DND-41 (cell line): ENCODE data around the gene UBR3.

Experiments
- ATAC-seq: fragments of 200-7000 bp; cut with Tn5 transposase; 3 replicates; pipeline ENCODE4 v1.9.1; 2021; ENCODE audit warnings: low read depth; ENCODE audit not compliant: insufficient read depth
- DNase-seq: peaks from one replicate; pipeline ENCODE4 v3.0.0-alpha.2; 2020
- H2AFZ ChIP-seq: 2 replicates; pipeline ENCODE4 v1.6.0; 2012; ENCODE audit warnings: low read depth, low read length
- H3K27ac ChIP-seq: 2 replicates; pipeline ENCODE4 v1.5.1; 2012; ENCODE audit warnings: low read length, inconsistent platforms
- H3K27me3 ChIP-seq: fragments of 200-600 bp; sonication (generic); 2 replicates; pipeline ENCODE4 v1.6.0; 2012; ENCODE audit warnings: low read length, mild to moderate bottlenecking, inconsistent platforms; ENCODE audit not compliant: insufficient read depth, poor library complexity
- H3K36me3 ChIP-seq: 2 replicates; pipeline ENCODE4 v1.5.1; 2012; ENCODE audit warnings: low read length, inconsistent platforms; ENCODE audit not compliant: insufficient read depth
- H3K4me1 ChIP-seq: 2 replicates; pipeline ENCODE4 v1.5.1; 2012; ENCODE audit warnings: mild to moderate bottlenecking, low read length; ENCODE audit not compliant: insufficient read depth
- H3K4me2 ChIP-seq: 2 replicates; pipeline ENCODE4 v1.6.0; 2012; ENCODE audit warnings: mild to moderate bottlenecking, moderate library complexity, low read length, inconsistent platforms; ENCODE audit not compliant: insufficient read depth
- H3K4me3 ChIP-seq, 2 experiments: fragments of 200-600 bp in 1 of 2; shearing (Covaris generic) in 1 of 2; 2 replicates each; pipeline ENCODE4 v1.5.1; 2012 to 2016; ENCODE audit warnings: inconsistent platforms in 2 of 2, low read length in 2 of 2, mild to moderate bottlenecking in 2 of 2, low read depth in 1 of 2, moderate library complexity in 1 of 2
- H3K79me2 ChIP-seq: 2 replicates; pipeline ENCODE4 v1.6.0; 2012; ENCODE audit warnings: low read length, inconsistent platforms; ENCODE audit not compliant: insufficient read depth
- H3K9ac ChIP-seq: 2 replicates; pipeline ENCODE4 v1.6.0; 2012; ENCODE audit warnings: low read depth, mild to moderate bottlenecking, inconsistent platforms, low read length, moderate library complexity
- H3K9me3 ChIP-seq: 2 replicates; pipeline ENCODE4 v1.5.1; 2012; ENCODE audit warnings: low read length, moderate library complexity, mild to moderate bottlenecking, inconsistent platforms; ENCODE audit not compliant: insufficient read depth, severe bottlenecking
- H4K20me1 ChIP-seq: 2 replicates; pipeline ENCODE4 v1.6.0; 2012; ENCODE audit warnings: low read length; ENCODE audit not compliant: insufficient read depth
- EZH2 ChIP-seq: IDR thresholded peaks from 3 replicates; pipeline ENCODE4 v1.6.1; 2012; ENCODE audit warnings: borderline replicate concordance, low read depth, mild to moderate bottlenecking, moderate library complexity, low read length, inconsistent platforms; ENCODE audit not compliant: severe bottlenecking
- TF ChIP-seq, protein P1 (sequence below): IDR thresholded peaks from 2 replicates; pipeline ENCODE4 v1.5.1; 2012; ENCODE audit warnings: borderline replicate concordance, low read length, moderate library complexity, mild to moderate bottlenecking; ENCODE audit not compliant: poor library complexity, severe bottlenecking; ENCODE audit errors: extremely low read depth

Gene UBR3

DNA sequence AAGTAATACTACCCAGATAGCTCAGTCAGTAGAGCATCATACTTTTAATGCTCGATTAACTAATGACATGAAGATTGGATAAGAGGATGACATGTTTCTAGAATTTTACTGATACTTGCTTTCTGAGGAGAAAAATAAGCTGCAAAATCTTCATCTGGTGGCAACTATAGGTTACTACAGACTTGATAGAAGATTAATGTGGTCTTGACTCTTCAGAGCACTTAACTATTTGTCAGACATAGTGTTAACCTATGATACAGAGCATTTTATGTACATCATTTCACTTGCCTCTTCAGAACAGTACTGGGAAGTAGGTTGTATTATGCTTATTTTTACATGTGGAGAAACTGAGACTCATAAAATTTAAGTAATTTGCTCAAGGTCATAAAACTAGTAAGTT lies 83.9 kb downstream of the UBR3 start:
- Histone ChIP-seq H3K79me2 (no peaks in the 10 kb centered on the region), H3K9me3 (no peaks in the 10 kb centered on the region), H3K4me3 (no peak overlapping the region), H3K9ac (no peak overlapping the region), H3K36me3 (peaks cover 7% of the 10 kb centered on the region; the same call in 1 of the 2 replicates), H2AFZ (no peak overlapping the region), H4K20me1 (no peaks in the 10 kb centered on the region), H3K27me3 (no peaks in the 10 kb centered on the region), H3K4me2 (no peak overlapping the region), H3K27ac (no peak overlapping the region), H3K4me1 (no peaks in the 10 kb centered on the region)
- DNase-seq (no peak), ATAC-seq (no peak)
- TF ChIP-seq, protein P1, sequence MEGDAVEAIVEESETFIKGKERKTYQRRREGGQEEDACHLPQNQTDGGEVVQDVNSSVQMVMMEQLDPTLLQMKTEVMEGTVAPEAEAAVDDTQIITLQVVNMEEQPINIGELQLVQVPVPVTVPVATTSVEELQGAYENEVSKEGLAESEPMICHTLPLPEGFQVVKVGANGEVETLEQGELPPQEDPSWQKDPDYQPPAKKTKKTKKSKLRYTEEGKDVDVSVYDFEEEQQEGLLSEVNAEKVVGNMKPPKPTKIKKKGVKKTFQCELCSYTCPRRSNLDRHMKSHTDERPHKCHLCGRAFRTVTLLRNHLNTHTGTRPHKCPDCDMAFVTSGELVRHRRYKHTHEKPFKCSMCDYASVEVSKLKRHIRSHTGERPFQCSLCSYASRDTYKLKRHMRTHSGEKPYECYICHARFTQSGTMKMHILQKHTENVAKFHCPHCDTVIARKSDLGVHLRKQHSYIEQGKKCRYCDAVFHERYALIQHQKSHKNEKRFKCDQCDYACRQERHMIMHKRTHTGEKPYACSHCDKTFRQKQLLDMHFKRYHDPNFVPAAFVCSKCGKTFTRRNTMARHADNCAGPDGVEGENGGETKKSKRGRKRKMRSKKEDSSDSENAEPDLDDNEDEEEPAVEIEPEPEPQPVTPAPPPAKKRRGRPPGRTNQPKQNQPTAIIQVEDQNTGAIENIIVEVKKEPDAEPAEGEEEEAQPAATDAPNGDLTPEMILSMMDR = no peak
- no peak for TF ChIP-seq EZH2

DNA sequence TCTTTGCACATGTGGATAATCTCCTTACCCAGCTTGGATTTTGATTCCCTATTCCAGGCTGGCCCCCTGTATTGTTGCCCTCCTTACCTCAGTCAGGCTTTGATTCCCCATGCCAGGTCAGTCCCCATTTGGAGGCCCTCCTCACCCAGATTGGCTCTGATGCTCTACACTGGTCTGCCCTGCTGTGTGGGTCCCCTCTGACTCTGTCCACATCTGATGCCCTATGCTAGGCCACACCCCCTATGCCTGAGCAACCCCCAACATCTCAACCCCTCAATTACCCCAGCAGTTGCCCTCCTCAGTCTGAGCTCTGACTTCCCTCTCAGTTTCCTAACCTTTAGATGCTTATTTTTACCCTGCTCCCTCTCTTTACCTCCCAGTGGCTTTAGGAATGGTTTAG lies 89.4 kb downstream of the UBR3 start:
- no peak overlapping the region for H3K27ac ChIP-seq
- H3K9me3 ChIP-seq = no peaks in the 10 kb centered on the region
- ATAC-seq = no peak
- H2AFZ ChIP-seq = no peak overlapping the region
- H3K4me2 ChIP-seq = no peak overlapping the region
- no peak for DNase-seq
- no peak overlapping the region for H3K4me3 ChIP-seq
- H3K36me3 ChIP-seq = peaks cover 21% of the 10 kb centered on the region
- no peak overlapping the region for H3K9ac ChIP-seq
- TF ChIP-seq, protein P1 = no peak
- TF ChIP-seq EZH2 = no peak
- H3K27me3 ChIP-seq = no peaks in the 10 kb centered on the region
- H4K20me1 ChIP-seq = no peaks in the 10 kb centered on the region
- H3K79me2 ChIP-seq = no peaks in the 10 kb centered on the region
- no peaks in the 10 kb centered on the region for H3K4me1 ChIP-seq

DNA sequence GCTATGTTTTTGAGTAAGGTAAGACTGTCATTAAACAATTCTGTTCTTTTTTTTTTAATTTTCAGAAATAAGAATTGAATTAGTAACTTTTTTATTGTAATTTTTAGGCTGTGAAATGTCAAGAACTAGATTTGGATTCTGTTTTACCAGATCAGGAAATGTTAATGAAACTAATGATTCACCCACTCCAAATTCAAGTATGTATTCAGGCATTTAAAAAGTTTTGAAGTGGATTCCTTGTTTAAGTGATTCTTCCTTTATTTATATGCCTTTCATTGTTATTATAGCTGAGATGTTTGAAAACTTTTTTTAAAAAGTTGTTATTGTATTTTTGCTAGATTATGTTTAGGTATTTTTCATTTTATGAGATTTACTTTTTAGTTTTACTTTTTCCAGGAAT lies 96.7 kb downstream of the UBR3 start:
- Histone ChIP-seq H3K4me3 (no peak overlapping the region), H2AFZ (no peak overlapping the region), H4K20me1 (no peaks in the 10 kb centered on the region), H3K4me1 (no peaks in the 10 kb centered on the region), H3K36me3 (peaks cover 12% of the 10 kb centered on the region), H3K4me2 (no peak overlapping the region), H3K9ac (no peak overlapping the region), H3K79me2 (no peaks in the 10 kb centered on the region), H3K9me3 (no peaks in the 10 kb centered on the region), H3K27me3 (no peaks in the 10 kb centered on the region), H3K27ac (no peak overlapping the region)
- DNase-seq (no peak), ATAC-seq (no peak)
- TF ChIP-seq, protein P1 = no peak

DNA sequence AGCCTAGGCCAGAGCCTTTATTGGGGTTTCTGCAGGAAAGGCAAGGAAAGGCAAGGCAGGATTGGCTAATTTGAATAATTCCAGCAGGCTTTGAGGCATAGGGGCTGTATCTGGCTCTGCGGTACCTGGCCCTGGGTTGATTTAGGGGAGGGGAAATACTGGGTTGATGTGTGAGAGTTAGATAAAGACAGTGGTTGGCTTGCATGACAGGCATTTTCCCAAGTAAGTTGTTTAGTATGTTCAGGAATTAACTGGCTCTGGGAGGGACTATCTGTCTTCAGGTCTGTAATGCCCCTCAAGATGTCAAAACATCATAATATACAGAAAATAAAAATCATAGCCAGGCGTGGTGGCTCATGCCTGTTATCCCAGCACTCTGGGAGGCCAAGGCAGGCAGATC lies 98.7 kb downstream of the UBR3 start:
- Histone ChIP-seq H3K27me3 (no peaks in the 10 kb centered on the region), H3K4me1 (no peaks in the 10 kb centered on the region), H2AFZ (no peak overlapping the region), H3K79me2 (no peaks in the 10 kb centered on the region), H3K36me3 (peaks cover 10% of the 10 kb centered on the region), H3K27ac (no peak overlapping the region), H3K9me3 (no peaks in the 10 kb centered on the region), H4K20me1 (no peaks in the 10 kb centered on the region), H3K4me3 (no peak overlapping the region), H3K9ac (no peak overlapping the region), H3K4me2 (no peak overlapping the region)
- ATAC-seq (no peak), DNase-seq (no peak)
- TF ChIP-seq, protein P1 = no peak
- TF ChIP-seq EZH2 = no peak
